ENCODE measurements around the gene RHOT1. TPM values are rescaled to one million over a fixed set of nuclear protein-coding genes. Genes with fewer than 3 reads are reported as not detected.
A peak's percentile ranks its signal among the peaks of the same experiment; 100 is the strongest.

Gene RHOT1
- total RNA-seq, 1 experiment from 2014 or later: 39.2 TPM

- Histone ChIP-seq H3K4me3 (ENCODE audit: low read depth in 2 of 2, low read length in 2 of 2) (no peak overlapping the region), H3K4me1 (ENCODE audit: control insufficient read depth, insufficient read depth, low read length) (no peaks in the 10 kb centered on the region), H3K36me3 (ENCODE audit: control insufficient read depth, insufficient read depth, low read length) (no peaks in the 10 kb centered on the region), H3K27me3 (ENCODE audit: control insufficient read depth, insufficient read depth, low read length) (no peaks in the 10 kb centered on the region), H3K27ac (ENCODE audit: low read length) (no peak overlapping the region), H3K9me3 (ENCODE audit: control insufficient read depth, insufficient read depth, low read depth, low read length) (no peaks in the 10 kb centered on the region)
- ChIA-PET CTCF (no interaction called here), POLR2A (no interaction called here)
- no TSS peak for BruUV-seq (replicated peaks)
- TF ChIP-seq REST (IDR thresholded peaks at IDR 0.05; ENCODE audit: insufficient read depth in 1 of 2, low read depth in 2 of 2, low read length in 1 of 2): no peak
- no peak for TF ChIP-seq CTCF (IDR thresholded peaks at IDR 0.05)
- no peak for TF ChIP-seq SIN3A (IDR thresholded peaks at IDR 0.05; ENCODE audit: borderline replicate concordance, insufficient read depth, low read depth, low read length)
- TF ChIP-seq POLR2AphosphoS5 (IDR thresholded peaks at IDR 0.05; ENCODE audit: low read depth, low read length): no peak
- no peak for TF ChIP-seq TCF7L2 (IDR thresholded peaks at IDR 0.05; ENCODE audit: low read depth, low read length)
- in situ Hi-C loops (cut with HindIII; ENCODE audit: low pct_unique_long_range_greater_than_20kb, low sequenced_read_pairs) (no loop called here), intact Hi-C loops (cut with micrococcal nuclease; ENCODE audit: unreplicated experiment) (no loop called here)
- DNase-seq (ENCODE audit: low read depth, low spot score): no peak
- ATAC-seq: no peak
Measured at GRCh38 chr17:32239456-32239855, 97.2 kb downstream of the RHOT1 start.

GRCh38 chr17:32240750-32241149 is 98.4 kb downstream of the RHOT1 start:
- H3K4me3 ChIP-seq (ENCODE audit: low read depth in 2 of 2, low read length in 2 of 2): no peak overlapping the region
- CTCF ChIA-PET: interaction anchor here (0.6 to 1.1 kb wide), 2 partner anchors 12 to 193 kb away, joined by 3 to 6 read pairs; no protein-coding TSS in a partner anchor
- H3K4me1 ChIP-seq (ENCODE audit: control insufficient read depth, insufficient read depth, low read length): no peaks in the 10 kb centered on the region
- no peaks in the 10 kb centered on the region for H3K36me3 ChIP-seq (ENCODE audit: control insufficient read depth, insufficient read depth, low read length)
- no peaks in the 10 kb centered on the region for H3K27me3 ChIP-seq (ENCODE audit: control insufficient read depth, insufficient read depth, low read length)
- BruUV-seq (replicated peaks): no TSS peak
- DNase-seq (ENCODE audit: low read depth, low spot score) (no peak), ATAC-seq (no peak)
- H3K9me3 ChIP-seq (ENCODE audit: control insufficient read depth, insufficient read depth, low read depth, low read length): no peaks in the 10 kb centered on the region
- intact Hi-C loops (cut with micrococcal nuclease; ENCODE audit: unreplicated experiment) (no loop called here), in situ Hi-C loops (cut with HindIII; ENCODE audit: low pct_unique_long_range_greater_than_20kb, low sequenced_read_pairs) (no loop called here)
- POLR2A ChIA-PET: no interaction called here
- no peak overlapping the region for H3K27ac ChIP-seq (ENCODE audit: low read length)
- no peak for TF ChIP-seq CTCF (IDR thresholded peaks at IDR 0.05)
- TF ChIP-seq REST (IDR thresholded peaks at IDR 0.05; ENCODE audit: insufficient read depth in 1 of 2, low read depth in 2 of 2, low read length in 1 of 2): peak; percentile 71 to 78

Data from Panc1 (cell line).